HepG2 (cell line): Measurements from ENCODE around the gene AMDHD1. TPM values are rescaled to one million over a fixed set of nuclear protein-coding genes. Genes with fewer than 3 reads are reported as not detected.

Source experiments
- ATF1 ChIP-seq: IDR thresholded peaks from 2 replicates; pipeline ENCODE4 v1.6.1; 2016; ENCODE audit warnings: mild to moderate bottlenecking, control low read depth
- CHD2 ChIP-seq: IDR thresholded peaks from 2 replicates; pipeline ENCODE4 v1.6.1; 2011; ENCODE audit warnings: low read depth, low read length, improper control_type of control experiment
- FOXJ3 ChIP-seq: sonication (generic); formaldehyde crosslinking; IDR thresholded peaks from 2 replicates; pipeline ENCODE4 v1.4.0; 2020; ENCODE audit warnings: missing genetic modification reagents, mild to moderate bottlenecking, borderline replicate concordance
- HDAC6 ChIP-seq: fragments of 200-600 bp; sonication (generic); IDR thresholded peaks from 2 replicates; pipeline ENCODE4 v1.7.0; 2017; ENCODE audit warnings: mild to moderate bottlenecking, antibody characterized with exemption, low read length, low read depth
- MLLT10 ChIP-seq: sonication (generic); formaldehyde crosslinking; IDR thresholded peaks from 2 replicates; pipeline ENCODE4 v1.4.0; 2020; ENCODE audit warnings: missing genetic modification reagents
- MXD4 ChIP-seq: IDR thresholded peaks from 2 replicates; pipeline ENCODE4 v1.6.1; 2016; ENCODE audit warnings: mild to moderate bottlenecking, missing biosample characterization, missing genetic modification reagents
- NBN ChIP-seq: fragments of 450-650 bp; conservative IDR thresholded peaks from 2 replicates; pipeline ENCODE4 v1.6.1; 2017
- PATZ1 ChIP-seq: sonication (generic); formaldehyde crosslinking; IDR thresholded peaks from 2 replicates; pipeline ENCODE4 v1.4.0; 2020; ENCODE audit warnings: missing genetic modification reagents
- RCOR2 ChIP-seq: IDR thresholded peaks from 2 replicates; pipeline ENCODE4 v1.6.1; 2016; ENCODE audit warnings: missing biosample characterization, missing genetic modification reagents
- RORA ChIP-seq: sonication (generic); formaldehyde crosslinking; IDR thresholded peaks from 2 replicates; pipeline ENCODE4 v1.5.0; 2020; ENCODE audit warnings: mild to moderate bottlenecking, missing genetic modification reagents, moderate library complexity
- SIX1 ChIP-seq: sonication (generic); formaldehyde crosslinking; IDR thresholded peaks from 2 replicates; pipeline ENCODE4 v1.4.0; 2020; ENCODE audit warnings: missing genetic modification reagents, borderline replicate concordance
- SRSF9 ChIP-seq: fragments of 200-400 bp; formaldehyde crosslinking; IDR thresholded peaks from 2 replicates; pipeline ENCODE4 v1.6.1; 2018; ENCODE audit warnings: borderline replicate concordance, mild to moderate bottlenecking, low read depth, low read length; ENCODE audit not compliant: insufficient read depth, poor library complexity, severe bottlenecking
- THRA ChIP-seq: sonication (generic); formaldehyde crosslinking; IDR thresholded peaks from 2 replicates; pipeline ENCODE4 v1.4.0; 2020; ENCODE audit warnings: missing genetic modification reagents, borderline replicate concordance
- ZBTB25 ChIP-seq: IDR thresholded peaks from 2 replicates; pipeline ENCODE4 v1.6.1; 2018; ENCODE audit warnings: missing genetic modification reagents
- ZNF234 ChIP-seq: sonication (generic); formaldehyde crosslinking; conservative IDR thresholded peaks from 2 replicates; pipeline ENCODE4 v1.5.1; 2020; ENCODE audit warnings: mild to moderate bottlenecking, missing genetic modification reagents
- ZNF282 ChIP-seq: fragments of 450-650 bp; IDR thresholded peaks from 2 replicates; pipeline ENCODE4 v1.6.1; 2018; ENCODE audit not compliant: partially characterized antibody
- ZNF331 ChIP-seq: sonication (generic); formaldehyde crosslinking; IDR thresholded peaks from 2 replicates; pipeline ENCODE4 v1.4.0; 2020; ENCODE audit warnings: missing genetic modification reagents
- ZNF513 ChIP-seq: sonication (generic); formaldehyde crosslinking; conservative IDR thresholded peaks from 2 replicates; pipeline ENCODE4 v1.5.0; 2020; ENCODE audit warnings: missing genetic modification reagents
- ZNF609 ChIP-seq: sonication (generic); formaldehyde crosslinking; IDR thresholded peaks from 2 replicates; pipeline ENCODE4 v1.4.0; 2020; ENCODE audit warnings: mild to moderate bottlenecking, missing genetic modification reagents, borderline replicate concordance
- ZSCAN20 ChIP-seq: sonication (generic); formaldehyde crosslinking; IDR thresholded peaks from 2 replicates; pipeline ENCODE4 v1.4.0; 2020; ENCODE audit warnings: missing genetic modification reagents, mild to moderate bottlenecking, borderline replicate concordance
- polyA plus RNA-seq, 8 experiments: library from polyadenylated mRNA; depleted of rRNA in 3 of 8; stranded (reverse) in 7 of 8; unstranded in 1 of 8; fragments of >200 nt; fragmentation: Illumina TruSeq in 4 of 8; extraction: Trizol in 4 of 8; gene quantifications; 2 replicates each; pipeline versions ENCODE4 v1.2.1 to v1.2.3, GENCODE V29; 2011 to 2016; ENCODE audit warnings: low read depth in 4 of 8, missing spikeins in 1 of 8, mixed read lengths in 1 of 8; ENCODE audit not compliant: insufficient read depth in 1 of 8
- total RNA-seq, 5 experiments: library from RNA; depleted of rRNA; stranded (reverse); fragments of >200 nt; fragmentation: Illumina TruSeq; extraction: Trizol; gene quantifications; 2 replicates each; pipeline ENCODE4 v1.2.3, GENCODE V29; 2016; ENCODE audit warnings: low read depth in 1 of 5

The AMDHD1 gene
- total and polyA plus RNA-seq, 2 of the 13 experiments (the other 11 are each of a cell fraction or from before 2014, with no cell fraction given): 6.5 to 29.6 TPM

- TF ChIP-seq ZNF513 (CRISPR knock-in tag): no peak
- peak; percentile 47; the same call in 1 of the 2 replicates for TF ChIP-seq ZNF331 (CRISPR knock-in tag)
- no peak for TF ChIP-seq MLLT10 (CRISPR knock-in tag)
- TF ChIP-seq NBN: no peak
- TF ChIP-seq FOXJ3 (CRISPR knock-in tag): peak; percentile 97; the same call in 1 of the 2 replicates
- peak; percentile 73; the same call in 1 of the 2 replicates for TF ChIP-seq THRA
- no peak for TF ChIP-seq ZSCAN20 (CRISPR knock-in tag)
- no peak for TF ChIP-seq PATZ1
- no peak for TF ChIP-seq SRSF9
- TF ChIP-seq RORA (CRISPR knock-in tag): no peak
- peak; percentile 66; the same call in 1 of the 2 replicates for TF ChIP-seq MXD4 (CRISPR knock-in tag)
- TF ChIP-seq CHD2: no peak
- peak; percentile 88 for TF ChIP-seq RCOR2 (CRISPR knock-in tag)
- TF ChIP-seq ZNF234 (CRISPR knock-in tag): no peak
- TF ChIP-seq ZNF609: peak; percentile 99
- TF ChIP-seq SIX1 (CRISPR knock-in tag): peak; percentile 84; the same call in 1 of the 2 replicates
- peak; percentile 80; the same call in 1 of the 2 replicates for TF ChIP-seq ZBTB25 (CRISPR knock-in tag)
- peak; percentile 71 for TF ChIP-seq ATF1 (CRISPR knock-in tag)
- no peak for TF ChIP-seq HDAC6
- TF ChIP-seq ZNF282: no peak
These were observed 31.2 kb downstream of the AMDHD1 start (continued) for GRCh38 chr12:95974358-95974757.
